ENCODE results near the gene ICAM4.
A peak's percentile ranks its signal among the peaks of the same experiment; 100 is the strongest.
"Not testable (repeated sequence)": the region's sequence is repeated elsewhere in the genome, so short reads cannot be mapped to it uniquely, and the experiment has no call there.

The ICAM4 gene

GRCh38 chr19:10268071-10268470, 18.7 kb upstream of the ICAM4 start:
- DNase-seq (ENCODE audit: low spot score): no peak

- peak; percentile 60 for DNase-seq (ENCODE audit: low spot score)
Measured at GRCh38 chr19:10269333-10270179, 17.2 kb upstream of the ICAM4 start.

- no peak for DNase-seq (ENCODE audit: low spot score)
Measured at GRCh38 chr19:10270180-10270615, 16.6 kb upstream of the ICAM4 start.

- no peak for DNase-seq (ENCODE audit: low spot score)
Measured at GRCh38 chr19:10270616-10271394, 15.9 kb upstream of the ICAM4 start, which contains the start of gene ICAM1. Gene ICAM1, plus strand, starts transcription at chr19:10271120. Its CDS starts 40 bp downstream, at chr19:10271160.

GRCh38 chr19:10271543-10272086, 15.1 kb upstream of the ICAM4 start:
- no peak for DNase-seq (ENCODE audit: low spot score)

- no peak for DNase-seq (ENCODE audit: low spot score)
Measured at GRCh38 chr19:10274589-10274988, 12.2 kb upstream of the ICAM4 start.

GRCh38 chr19:10277795-10278589, 8.8 kb upstream of the ICAM4 start:
- no peak for DNase-seq (ENCODE audit: low spot score)

- DNase-seq (ENCODE audit: low spot score): no peak
Measured at GRCh38 chr19:10278935-10279334, 7.8 kb upstream of the ICAM4 start.

GRCh38 chr19:10279737-10280442, 6.9 kb upstream of the ICAM4 start:
- DNase-seq (ENCODE audit: low spot score): no peak

GRCh38 chr19:10282043-10282442, 4.7 kb upstream of the ICAM4 start:
- DNase-seq (ENCODE audit: low spot score): not testable (repeated sequence)

- no peak for DNase-seq (ENCODE audit: low spot score)
Measured at GRCh38 chr19:10283301-10284064, 3.3 kb upstream of the ICAM4 start.

- DNase-seq (ENCODE audit: low spot score): no peak
Measured at GRCh38 chr19:10284065-10284959, 2.4 kb upstream of the ICAM4 start.

GRCh38 chr19:10284960-10285278, 1.8 kb upstream of the ICAM4 start:
- DNase-seq (ENCODE audit: low spot score): no peak

GRCh38 chr19:10285393-10285792, 1.4 kb upstream of the ICAM4 start:
- no peak for DNase-seq (ENCODE audit: low spot score)

- peak; percentile 53 for DNase-seq (ENCODE audit: low spot score)
Measured at GRCh38 chr19:10288662-10289166, 2.0 kb downstream of the ICAM4 start.

GRCh38 chr19:10289167-10289835, 2.5 kb downstream of the ICAM4 start:
- DNase-seq (ENCODE audit: low spot score): peak; percentile 37

- DNase-seq (ENCODE audit: low spot score): no peak
Measured at GRCh38 chr19:10289836-10290356, 3.1 kb downstream of the ICAM4 start, which contains the start of gene ICAM5. Gene ICAM5, plus strand, starts transcription at chr19:10289952. Its CDS starts 92 bp downstream, at chr19:10290044.

GRCh38 chr19:10290357-10290875, 3.7 kb downstream of the ICAM4 start:
- DNase-seq (ENCODE audit: low spot score): no peak

All from SK-N-DZ (cell line).